Fibroblast of pulmonary artery (primary cell): ENCODE data around the gene UBE2G1.
A peak's percentile ranks its signal among the peaks of the same experiment; 100 is the strongest.

Experiments
- DNase-seq: peaks from one replicate; pipeline ENCODE4 v3.0.0-alpha.2; 2010; ENCODE audit warnings: low read depth
- H3K4me3 ChIP-seq: replicated peaks from 2 replicates; pipeline ENCODE4 v1.5.1; 2011; ENCODE audit warnings: low read depth, mild to moderate bottlenecking, control low read depth, low read length, moderate library complexity
- CTCF ChIP-seq: IDR thresholded peaks from 2 replicates; pipeline ENCODE4 v1.5.1; 2011; ENCODE audit warnings: mild to moderate bottlenecking, control low read depth, low read length, inconsistent platforms; ENCODE audit errors: missing control alignments

UBE2G1 gene

DNA sequence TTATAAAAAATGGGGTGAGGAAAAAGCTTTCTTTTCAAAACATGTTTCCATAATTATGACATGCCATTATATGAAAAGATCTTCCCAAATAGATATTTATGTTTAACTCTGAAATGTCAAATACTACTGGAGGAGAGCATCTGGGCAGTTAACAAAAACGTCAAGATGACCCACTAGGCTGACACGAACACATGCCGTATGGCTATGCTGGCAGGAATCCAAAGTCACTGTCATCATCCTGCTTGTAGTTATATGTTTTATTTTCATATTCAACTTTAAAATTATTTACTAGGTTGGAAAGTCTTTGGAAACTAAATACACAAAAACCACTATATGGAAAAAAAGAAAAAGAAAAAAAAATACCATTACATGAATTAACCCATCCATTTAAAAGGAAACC lies 130.0 kb downstream of the UBE2G1 start:
- peak; percentile 41 for DNase-seq
- TF ChIP-seq CTCF = no peak

DNA sequence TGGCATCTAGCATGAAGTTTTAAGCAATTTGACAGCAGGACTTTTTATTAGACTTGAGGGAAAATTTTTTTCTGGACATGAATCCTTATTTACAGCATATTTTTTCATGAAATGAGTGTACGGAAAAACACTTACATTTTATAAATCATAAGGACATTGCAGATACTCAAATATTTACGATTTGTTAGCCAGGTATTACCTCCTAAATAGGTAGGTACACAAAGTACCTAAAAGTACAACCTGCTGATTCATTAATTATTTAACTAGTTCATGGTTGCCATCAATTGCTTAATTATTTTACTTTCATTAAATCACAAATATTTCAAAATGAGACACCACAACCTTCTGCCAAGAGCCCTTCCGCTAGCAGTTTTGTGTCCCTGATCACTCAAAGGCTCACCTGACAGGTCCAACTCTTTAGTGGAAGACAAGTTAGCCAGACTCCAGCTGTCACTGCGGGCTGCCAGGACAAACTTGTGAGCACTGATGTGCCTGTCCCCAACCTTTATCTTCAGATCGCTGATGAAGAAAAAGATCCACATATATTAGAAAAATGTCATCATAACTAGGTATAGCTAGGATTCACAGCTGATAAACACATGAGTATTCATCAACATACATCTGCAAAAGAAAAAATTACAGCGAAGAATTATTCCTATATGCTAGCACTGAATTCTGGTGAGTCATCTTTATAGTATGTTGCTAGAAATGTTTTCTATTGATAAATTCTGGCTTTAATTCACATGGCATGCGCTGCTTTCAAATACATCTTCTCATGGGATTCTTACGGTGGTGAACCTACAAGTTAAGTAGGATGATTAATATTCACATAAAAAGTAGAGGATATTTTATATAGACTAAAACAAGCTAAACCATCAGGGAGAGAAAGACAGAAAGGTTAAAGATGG lies 130.8 kb downstream of the UBE2G1 start:
- no peak for TF ChIP-seq CTCF
- DNase-seq = peak; percentile 60
- no peak overlapping the region for H3K4me3 ChIP-seq

More for the DNA sequence above, 130.0 kb downstream of the UBE2G1 start:
- H3K4me3 ChIP-seq = no peak overlapping the region

DNA sequence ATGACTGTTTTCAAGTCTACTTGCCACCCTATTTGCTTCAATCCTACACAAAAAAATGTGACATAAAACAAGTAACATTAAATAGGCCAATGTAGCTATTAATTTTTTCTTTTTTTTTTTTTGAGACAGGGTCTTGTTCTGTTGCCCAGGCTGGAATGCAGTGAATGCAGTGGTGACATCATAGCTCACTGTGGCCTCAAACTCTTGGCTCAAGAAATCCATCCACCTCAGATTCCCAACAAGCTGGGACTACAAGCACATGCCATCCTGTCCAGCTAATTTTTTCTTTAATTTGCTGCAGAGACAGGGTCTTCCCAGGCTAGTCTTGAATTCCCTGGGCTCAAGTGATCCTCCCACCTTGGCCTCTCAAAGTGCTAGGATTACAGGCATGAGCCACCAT lies 132.1 kb downstream of the UBE2G1 start:
- H3K4me3 ChIP-seq = no peak overlapping the region
- peak; percentile 47 for DNase-seq
- TF ChIP-seq CTCF = no peak

DNA sequence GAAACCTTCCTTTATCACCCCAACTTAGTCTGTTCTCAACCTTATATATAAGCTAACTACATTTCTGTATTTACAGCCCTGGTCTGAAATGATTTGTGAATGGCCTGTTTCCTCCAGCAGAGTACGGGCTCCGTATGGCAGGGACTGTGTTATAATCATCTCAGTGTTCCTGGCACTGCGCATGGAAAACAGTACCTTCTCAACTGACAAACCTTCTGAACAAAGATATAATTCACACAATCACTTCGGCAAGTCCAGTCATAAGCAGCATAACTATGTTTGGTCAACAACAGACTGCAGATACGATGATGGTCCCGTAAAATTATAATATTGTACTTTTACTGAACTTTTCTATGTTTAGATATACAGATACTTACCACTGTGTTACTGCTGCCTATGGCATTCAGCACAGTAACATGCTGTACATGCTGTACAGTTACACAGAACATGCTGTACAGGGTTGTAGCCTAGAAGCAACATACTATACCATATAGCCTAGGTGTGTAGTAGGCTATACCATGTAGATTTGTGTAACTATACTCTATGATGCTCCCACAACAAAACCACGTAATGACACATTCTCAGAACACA lies 132.7 kb downstream of the UBE2G1 start:
- no peak for DNase-seq
- no peak for TF ChIP-seq CTCF
- no peak overlapping the region for H3K4me3 ChIP-seq

DNA sequence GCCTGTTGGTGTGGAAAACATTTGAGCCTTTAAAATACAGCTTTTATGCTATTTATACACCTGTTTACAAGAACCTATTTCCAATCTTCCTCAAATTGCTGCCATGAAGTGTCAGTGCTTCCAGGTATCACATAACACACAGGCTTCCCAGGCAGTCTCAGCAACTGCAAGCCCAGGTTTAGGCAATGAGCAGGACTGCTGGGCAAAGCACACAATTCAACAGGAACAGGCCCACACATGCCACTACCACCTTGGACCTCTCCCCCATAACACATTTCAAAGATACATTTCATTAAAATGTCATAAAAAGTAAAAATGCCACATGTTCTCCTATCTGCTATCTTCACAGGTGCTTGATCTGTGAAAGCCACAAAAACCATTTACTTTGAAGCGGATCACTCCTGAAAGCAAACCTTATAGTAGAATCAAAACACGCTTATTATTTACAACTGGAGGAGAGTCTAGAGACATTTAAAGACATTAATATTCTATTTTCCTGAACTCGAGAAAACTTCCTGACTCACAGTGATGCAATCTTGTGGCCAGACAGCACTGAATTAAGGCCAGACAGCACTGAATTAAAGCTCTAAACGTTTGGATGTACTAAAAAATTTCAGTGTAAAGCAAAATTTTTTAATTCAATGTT lies 134.2 kb downstream of the UBE2G1 start:
- DNase-seq = peak; percentile 74
- H3K4me3 ChIP-seq = no peak overlapping the region
- no peak for TF ChIP-seq CTCF

DNA sequence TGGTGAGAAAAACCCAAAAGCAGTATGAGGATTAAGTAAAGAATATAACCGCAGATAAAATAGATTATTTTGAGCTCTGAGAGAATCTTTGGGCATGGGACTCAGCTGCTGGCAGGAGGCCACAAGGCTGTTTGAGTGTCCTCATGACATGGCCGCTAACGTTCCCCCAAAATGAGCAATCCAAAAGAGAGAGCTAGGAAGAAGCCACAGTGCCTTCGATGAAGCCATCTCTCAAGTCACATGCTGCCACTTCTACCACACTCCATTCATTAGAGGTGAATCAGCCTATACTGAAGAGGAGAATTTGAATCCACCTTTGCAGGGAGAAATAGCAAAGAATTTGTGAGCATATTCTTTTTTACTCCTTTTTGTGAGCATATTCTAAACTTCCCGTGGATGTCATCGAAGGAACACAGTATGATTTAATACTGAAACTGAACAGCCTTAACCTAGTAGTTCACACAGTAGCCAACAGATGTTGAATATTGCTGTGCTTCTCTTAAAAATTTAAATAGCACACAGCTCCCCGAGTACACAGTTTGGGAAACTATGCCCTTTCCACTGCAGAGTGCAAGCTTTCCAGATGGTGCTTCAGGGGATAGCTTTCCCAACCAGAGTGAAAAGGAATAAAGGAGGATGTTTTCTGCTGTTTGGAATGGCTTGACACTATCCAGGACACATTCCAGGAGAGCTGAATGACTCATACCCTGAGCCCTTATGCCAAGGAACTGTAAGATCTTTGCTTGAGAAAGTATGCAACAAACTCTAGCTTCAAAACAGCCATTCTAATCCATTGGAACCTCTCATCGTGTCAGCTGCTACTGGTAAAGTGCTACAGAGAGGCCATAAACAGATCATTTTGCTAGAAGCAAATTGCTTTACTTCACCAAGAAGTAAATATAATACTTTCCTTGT lies 136.6 kb downstream of the UBE2G1 start:
- peak overlapping the region; percentile 19 for H3K4me3 ChIP-seq
- TF ChIP-seq CTCF = no peak
- peak; percentile 99 for DNase-seq
